Stimulated activated CD4-positive, alpha-beta T cell treated with anti-CD3 and anti-CD28 coated beads, TNF-alpha, amount 100 ng/mL, for 4 hours (primary cell): ENCODE data around the gene NYNRIN.
A peak's percentile ranks its signal among the peaks of the same experiment; 100 is the strongest.
"Not testable (repeated sequence)": the region's sequence is repeated elsewhere in the genome, so short reads cannot be mapped to it uniquely, and the experiment has no call there.

Source experiments
- DNase-seq, 3 experiments: peaks; one replicate each; pipeline ENCODE4 v3.0.0-alpha.2; 2020; ENCODE audit warnings: low read depth in 3 of 3

NYNRIN gene

DNA sequence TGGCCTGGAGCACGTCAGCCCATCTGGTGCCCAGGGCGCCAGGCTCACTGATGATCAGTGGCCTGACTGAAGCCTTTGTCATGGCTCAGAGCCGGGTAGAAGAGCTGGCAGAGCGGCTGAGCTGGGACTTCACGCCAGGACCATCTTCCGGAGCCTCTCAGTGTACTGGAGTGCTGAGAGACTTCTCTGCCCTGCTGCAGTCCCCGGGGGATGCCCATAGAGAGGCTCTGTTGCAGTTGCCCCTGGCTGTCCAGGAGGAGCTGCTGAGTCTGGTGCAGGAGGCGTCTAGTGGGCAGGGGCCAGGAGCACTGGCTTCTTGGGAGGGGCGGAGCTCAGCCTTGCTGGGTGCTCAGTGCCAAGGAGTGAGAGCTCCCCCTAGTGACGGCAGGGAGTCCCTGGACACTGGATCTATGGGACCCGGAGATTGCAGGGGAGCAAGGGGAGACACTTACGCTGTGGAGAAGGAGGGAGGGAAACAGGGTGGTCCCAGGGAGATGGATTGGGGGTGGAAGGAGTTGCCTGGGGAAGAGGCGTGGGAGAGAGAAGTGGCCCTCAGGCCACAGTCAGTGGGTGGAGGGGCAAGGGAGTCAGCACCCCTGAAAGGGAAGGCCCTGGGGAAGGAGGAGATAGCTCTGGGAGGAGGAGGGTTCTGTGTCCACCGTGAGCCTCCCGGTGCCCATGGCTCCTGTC is 32.9 kb downstream of the NYNRIN start:
- peak; percentile 77 to 81 (median 80) for DNase-seq

DNA sequence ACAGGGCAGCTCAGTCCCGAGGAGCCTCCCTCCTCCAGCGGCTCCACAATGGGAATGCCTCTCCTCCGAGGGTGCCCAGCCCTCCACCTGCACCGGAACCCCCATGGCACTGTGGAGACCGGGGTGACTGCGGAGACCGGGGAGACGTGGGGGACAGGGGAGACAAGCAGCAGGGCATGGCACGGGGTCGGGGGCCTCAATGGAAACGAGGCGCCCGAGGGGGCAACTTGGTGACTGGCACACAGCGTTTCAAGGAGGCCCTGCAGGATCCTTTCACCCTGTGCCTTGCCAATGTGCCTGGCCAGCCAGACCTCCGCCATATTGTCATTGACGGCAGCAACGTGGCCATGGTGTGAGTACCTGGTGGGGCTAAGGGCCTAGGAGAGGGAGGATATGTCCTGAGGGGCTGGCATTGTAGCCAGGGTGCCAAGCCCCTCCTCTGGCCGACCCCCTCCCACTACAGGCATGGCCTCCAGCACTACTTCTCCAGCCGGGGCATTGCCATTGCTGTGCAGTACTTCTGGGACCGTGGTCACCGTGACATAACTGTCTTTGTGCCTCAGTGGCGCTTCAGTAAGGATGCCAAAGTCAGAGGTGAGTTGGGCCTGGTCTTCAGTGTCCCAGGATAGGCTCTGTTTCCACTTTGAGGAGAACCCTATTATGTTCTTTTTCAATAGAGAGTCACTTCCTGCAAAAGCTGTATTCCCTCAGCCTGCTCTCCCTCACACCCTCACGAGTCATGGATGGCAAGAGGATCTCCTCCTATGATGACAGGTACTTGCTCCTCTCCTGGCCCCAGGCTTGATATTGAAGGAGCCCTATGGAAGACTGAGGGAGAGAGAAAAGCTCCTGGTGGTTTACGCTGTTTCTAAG is 33.7 kb downstream of the NYNRIN start:
- no peak for DNase-seq

DNA sequence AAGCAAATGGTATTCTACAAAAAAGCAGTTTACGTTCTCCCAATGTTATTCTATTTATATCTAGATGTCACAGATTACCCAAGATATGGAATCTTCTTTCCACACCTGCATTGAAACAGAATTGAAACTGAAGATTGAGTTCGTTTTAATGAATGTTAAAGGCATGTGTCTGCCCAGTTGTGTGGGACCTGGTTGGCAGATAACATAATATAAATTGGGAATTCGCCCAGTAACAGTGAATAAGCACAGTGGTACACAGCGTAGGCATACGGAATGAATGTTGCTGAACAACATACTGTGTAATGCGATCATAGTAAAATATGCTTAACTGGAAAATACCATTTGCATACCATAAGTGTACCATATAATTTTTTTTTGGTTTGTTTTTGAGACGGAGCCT is 35.2 kb downstream of the NYNRIN start:
- no peak for DNase-seq

GRCh38 chr14:24434676-24435075 is 35.9 kb downstream of the NYNRIN start:
- DNase-seq, result no peak

DNA sequence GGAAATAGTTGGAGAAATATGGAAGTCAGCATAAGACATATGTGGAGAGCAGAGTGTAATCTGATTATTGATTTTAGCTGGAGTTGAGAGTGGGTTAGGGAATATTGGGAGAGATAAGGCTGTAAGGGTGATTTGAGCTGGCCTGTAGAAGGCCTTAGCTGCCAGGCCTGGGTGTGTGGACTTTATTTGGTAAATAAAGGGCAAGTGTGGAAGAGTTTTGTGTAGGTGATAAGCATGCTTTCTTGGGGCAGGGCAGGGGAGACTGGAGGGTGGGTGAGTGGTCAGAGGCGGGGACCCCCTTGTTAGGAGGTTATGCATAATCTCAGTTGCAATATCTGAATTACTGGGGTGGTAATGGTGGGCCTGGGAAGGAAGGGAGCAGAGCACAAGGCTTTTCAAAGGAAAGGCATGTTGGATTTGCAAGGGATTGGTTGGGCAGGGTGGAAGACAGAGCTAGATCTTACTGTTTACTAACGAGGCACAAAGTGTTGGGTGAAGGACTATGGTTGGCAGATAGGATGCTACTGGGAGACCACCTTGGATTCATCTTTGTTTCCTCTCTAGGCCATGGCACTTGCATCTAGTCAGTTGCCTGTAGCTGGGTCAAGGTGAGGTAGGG is 36.5 kb downstream of the NYNRIN start:
- DNase-seq, result no peak

DNA sequence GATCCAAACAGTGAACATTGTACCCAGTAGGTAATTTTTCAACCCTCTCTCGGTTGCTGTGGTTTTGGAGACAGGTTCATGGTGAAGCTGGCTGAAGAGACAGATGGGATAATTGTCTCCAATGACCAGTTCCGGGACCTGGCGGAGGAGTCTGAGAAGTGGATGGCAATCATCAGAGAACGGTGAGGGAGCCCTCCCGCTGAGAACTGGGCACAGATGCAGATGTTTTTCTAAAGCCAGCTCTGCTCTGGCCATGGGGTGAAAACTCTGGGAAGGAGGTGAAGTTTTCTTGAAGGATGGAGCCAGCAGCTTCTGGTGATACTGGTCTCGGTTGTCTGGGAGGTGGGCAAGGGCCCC is 37.2 kb downstream of the NYNRIN start:
- DNase-seq, result no peak

GRCh38 chr14:24436355-24437019 is 37.7 kb downstream of the NYNRIN start:
- DNase-seq, result no peak

- no peak for DNase-seq
Observed at GRCh38 chr14:24437020-24437735, 38.4 kb downstream of the NYNRIN start.

GRCh38 chr14:24437736-24438067 is 38.9 kb downstream of the NYNRIN start:
- no peak for DNase-seq

- no peak for DNase-seq
Observed at GRCh38 chr14:24438223-24439097, 39.7 kb downstream of the NYNRIN start.

GRCh38 chr14:24439257-24439656 is 40.5 kb downstream of the NYNRIN start:
- no peak for DNase-seq

DNA sequence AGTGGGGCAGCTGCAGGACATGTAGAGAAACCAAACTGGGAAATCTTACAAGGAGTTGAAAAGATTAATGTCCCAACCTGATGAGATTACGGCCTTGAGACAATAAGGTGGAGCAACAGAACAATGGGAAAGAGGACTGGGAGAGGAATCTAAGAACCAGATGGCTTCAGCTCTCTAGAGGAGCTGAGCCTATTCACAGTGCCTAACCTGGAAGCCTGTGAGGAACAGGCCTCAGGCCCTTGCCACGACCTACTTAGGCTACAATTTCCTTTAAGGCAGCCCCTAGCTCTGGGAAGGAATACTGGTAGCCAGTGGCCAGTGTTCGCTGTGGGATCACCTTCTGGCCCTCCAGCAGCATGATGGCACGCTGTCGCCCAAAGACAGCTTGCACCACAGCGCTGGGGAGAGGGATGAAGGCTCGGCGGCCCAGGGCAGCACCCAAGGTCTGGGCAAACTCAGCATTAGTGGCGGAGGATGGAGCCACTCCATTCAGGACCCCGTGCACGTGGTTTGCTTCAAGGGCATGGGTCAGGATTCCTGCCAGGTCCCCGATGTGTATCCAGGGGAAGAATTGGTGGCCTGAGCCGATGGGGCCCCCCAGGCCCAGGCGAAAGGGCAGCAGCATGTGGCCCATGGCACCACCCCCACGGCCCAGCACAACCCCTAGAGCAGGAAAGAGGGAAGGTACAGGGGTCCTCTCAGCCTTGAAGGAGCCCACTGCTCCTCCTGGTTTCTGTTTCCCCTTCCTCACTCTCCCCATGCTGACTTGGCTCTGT is 41.2 kb downstream of the NYNRIN start:
- DNase-seq, result no peak

- DNase-seq, result no peak
Observed at GRCh38 chr14:24440606-24441399, 42.0 kb downstream of the NYNRIN start.

- DNase-seq, result no peak
Observed at GRCh38 chr14:24441485-24441884, 42.7 kb downstream of the NYNRIN start.

DNA sequence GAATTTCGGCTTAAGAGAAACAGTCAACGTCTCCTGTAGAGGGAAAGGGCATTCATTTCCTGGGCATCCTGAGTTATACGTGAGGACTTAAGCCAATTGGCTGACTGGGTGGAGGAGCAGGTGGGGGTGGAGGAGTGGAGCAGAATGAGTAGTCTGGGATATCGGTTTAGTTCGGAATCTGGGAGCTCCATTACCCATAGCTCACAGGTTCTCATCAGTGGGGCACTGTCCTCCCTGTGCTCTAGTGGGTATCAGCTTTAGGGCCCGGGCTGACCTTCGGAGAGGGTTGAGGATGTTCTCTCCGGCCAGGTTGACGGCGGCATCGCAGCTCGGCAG is 43.1 kb downstream of the NYNRIN start:
- no peak for DNase-seq

DNA sequence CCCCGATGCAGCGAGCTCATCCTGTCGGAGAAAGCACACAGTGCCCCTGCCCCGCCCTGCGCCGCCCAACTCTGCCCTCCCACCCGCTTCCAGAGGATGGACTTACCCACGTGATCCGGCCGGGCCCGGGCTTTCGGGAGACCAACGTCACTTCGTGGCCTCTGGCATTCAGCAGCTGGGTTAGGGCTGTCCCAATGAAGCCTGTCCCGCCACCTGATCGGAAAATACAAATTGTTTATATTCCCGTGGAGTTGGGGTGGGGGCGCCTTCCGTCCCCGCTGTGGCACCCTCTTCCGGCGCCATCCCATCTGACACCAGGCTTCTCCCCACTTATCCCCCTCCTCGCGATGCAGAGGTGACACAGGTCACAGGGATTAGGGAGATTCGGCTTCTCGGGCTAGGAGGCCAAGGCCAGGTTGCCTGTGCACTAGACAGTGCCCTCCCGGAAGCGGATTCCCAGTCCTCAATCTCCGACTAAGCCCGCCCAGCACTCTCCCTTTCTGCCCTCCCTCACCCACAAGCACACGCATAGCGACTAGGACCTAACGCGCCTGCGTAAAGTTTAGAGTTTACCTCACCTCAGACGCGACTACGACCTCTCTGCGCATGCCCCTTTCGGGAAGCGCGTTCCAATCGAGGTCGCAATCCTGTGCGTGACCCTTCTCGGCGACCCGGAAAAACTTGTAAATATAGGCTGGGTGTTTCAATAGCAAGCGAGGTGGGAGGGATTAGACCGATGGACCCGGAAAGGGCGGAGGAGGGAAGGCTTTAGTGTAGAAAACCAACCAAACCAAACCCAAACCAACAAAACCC is 43.6 kb downstream of the NYNRIN start, which contains the start of gene SDR39U1:
SDR39U1 (minus strand) TSS at position 537 of the 813 bp plus-strand sequence; CDS start at position 530, 7 bp downstream.
- peak; percentile 70 to 94 (median 91) for DNase-seq

DNA sequence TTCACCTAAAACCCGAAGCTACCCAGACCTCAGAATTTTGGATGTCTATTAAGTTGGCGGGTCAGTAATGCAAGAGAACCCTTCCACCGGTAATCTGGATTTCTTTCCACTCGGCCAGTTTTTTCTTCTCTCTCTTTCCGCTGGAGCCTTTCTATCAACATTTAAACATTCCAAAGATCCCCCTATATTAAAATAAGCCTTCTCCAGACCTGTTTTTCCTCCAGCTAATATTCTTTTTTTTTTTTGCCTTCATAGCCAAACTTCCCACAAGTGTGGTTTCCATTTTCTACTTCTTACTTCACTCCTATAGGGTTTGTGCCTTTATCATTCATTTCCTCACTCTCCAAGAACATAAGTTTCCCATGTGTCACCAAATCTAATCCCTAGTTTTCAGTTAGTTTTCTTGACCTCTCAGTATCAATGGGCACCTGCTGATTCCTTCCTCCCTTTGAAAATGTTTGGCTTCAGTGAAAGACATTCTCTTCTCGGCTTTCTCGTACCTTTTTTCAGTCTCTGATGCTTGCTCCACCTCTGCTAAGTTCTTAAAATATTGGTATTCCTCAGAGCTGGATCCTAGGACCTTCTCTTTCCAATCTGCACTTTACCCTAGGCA is 44.4 kb downstream of the NYNRIN start:
- DNase-seq, result no peak

- not testable (repeated sequence) for DNase-seq
Observed at GRCh38 chr14:24450828-24451227, 52.0 kb downstream of the NYNRIN start.
